Stimulated activated CD4-positive, alpha-beta T cell treated with anti-CD3 and anti-CD28 coated beads, Interleukin-12 subunit alpha, Interleukin-12 subunit beta, amount 100 ng/mL, for 4 hours (primary cell): ENCODE results near the gene RPS23.
A peak's percentile ranks its signal among the peaks of the same experiment; 100 is the strongest.
"Not testable (repeated sequence)": the region's sequence is repeated elsewhere in the genome, so short reads cannot be mapped to it uniquely, and the experiment has no call there.

ENCODE experiments used
- DNase-seq: peaks from one replicate; pipeline ENCODE4 v3.0.0-alpha.2; 2020

The RPS23 gene

DNA sequence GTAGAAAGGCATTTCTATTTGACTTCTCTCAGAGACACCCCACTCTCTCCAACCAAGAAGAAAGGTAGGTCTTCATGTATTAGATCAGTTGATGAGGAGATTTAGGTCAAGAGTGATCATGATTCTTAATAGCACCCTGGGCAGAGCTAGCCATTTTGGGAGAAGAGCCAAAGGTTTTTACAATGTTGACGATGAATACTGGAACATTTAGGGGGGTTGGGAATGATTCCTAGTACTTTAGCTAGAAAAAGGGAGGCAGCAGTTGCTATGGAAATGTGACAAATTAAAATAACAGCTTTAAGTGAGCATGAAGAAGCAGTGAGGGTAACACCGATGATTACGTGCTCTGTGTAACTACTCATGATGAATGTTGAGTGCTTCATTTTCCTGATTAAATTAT lies 9.5 kb upstream of the RPS23 start:
- DNase-seq, result no peak

DNA sequence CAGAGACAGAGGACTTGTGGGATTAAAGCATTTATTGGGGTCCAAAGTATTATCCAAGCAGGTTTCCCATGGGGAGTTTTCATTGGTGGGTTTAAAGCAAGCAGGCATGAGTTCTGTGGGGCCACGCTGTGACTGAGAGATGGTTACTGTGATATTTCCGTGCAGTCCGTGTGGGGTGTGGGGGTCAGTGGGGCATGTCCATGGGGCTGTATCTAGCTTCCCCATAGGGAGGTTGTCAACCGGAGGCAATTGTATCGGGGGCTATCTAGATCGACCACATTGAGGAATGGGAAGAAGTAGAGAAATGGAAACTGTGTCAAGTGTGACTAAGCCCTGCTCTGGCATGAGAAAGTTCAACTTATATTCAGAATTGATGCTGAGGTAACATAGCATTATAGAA lies 7.1 kb upstream of the RPS23 start:
- no peak for DNase-seq

DNA sequence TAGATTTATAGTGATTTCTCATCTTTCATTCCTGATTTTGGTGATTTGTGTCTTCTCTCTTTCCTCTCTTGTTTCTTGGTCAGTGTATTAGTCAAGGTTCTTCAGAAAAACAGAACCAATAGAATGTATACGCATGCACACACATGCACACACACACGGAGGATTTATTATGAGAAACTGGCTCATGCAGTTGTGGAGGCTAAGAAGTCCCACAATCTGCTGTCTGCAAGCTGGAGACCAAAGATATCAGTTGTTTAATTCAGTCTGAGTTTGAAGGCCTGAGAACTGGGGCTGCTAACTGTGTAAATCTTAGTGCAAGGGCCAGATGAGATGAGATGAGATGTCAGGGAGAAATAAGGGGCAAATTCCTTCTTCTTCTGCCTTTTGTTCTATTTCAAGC lies 5.7 kb upstream of the RPS23 start:
- DNase-seq, result no peak

DNA sequence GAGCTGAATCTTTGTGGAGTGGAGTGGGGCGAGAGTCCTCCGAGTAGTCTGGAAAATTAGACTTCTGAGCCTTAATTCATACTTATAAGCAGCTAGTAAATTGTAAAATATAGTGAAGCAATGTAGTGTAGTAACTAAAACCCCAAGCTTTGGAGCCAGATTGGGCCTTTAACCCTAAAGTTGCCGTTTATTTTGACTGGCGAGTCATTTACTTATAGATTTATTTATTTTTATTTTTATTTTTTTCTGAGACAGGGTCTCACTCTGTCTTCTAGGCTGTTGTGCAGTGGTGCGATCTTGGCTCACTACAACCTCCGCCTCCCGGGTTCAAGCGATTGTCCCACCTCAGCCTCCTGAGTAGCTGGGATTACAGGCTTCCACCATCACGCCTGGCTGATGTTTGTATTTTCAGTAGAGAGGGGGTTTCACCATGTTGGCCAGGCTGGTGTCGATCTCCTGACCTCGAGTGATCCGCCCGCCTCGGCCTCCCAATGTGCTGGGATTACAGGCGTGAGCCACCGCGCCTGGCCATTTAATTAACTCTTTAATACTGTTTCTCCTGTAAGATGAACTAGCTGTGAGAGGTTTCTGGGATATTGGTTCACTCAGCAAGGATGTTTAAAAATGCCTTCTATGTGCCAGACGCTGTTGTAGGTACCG lies 687 bp upstream of the RPS23 start:
- no peak for DNase-seq

DNA sequence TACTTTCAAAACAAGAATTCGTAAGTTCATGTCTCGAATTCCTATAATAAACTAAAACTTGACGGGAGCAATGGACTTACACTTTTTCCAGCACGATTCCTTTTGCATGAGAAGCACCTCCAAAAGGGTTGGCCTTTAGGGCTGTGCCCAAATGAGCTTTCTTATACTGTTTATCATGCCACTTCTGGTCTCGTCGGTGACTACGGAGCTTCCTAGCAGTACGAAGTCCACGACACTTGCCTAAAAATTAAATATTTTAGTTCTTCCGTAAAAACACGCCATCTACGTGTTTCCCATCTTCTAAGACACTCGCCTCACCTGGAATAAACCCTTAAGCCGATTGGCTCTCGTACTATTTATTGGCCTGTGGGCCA lies 554 bp downstream of the RPS23 start:
- no peak for DNase-seq

DNA sequence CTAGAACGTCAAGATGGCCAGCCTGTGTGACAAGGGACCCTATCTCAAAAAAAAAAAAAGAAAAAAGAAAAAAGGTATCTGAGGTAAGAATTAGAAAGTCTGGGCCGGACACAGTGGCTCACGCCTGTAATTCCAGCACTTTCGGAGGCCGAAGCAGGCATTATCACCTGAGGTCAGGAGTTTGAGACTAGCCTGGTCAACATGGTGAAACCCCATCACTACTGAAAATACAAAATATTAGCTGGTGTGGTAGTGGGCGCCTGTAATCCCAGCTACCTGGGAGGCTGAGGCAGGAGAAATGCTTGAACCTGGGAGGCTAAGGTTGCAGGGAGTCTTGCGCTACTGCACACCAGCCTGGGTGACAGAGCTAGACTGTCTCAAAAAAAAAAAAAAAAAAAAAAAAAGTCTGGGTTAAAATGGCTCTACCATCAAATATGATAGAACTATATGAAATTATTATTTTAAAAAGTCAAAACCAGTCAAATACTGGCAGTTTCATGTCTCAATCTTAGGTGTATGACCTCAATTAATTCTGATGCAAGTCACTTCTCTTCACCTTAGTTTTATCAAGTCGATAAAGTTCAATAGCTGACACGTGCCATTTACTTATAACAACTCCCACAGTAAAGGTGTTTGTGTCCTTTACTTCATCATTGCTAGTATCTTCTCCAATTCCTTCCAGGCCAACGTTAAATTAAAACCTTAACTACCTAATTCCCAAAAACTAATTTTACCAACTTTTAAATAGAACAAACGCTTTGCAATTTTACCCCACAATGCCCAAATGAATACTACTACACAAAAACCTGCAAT lies 1.1 kb downstream of the RPS23 start:
- no peak for DNase-seq

DNA sequence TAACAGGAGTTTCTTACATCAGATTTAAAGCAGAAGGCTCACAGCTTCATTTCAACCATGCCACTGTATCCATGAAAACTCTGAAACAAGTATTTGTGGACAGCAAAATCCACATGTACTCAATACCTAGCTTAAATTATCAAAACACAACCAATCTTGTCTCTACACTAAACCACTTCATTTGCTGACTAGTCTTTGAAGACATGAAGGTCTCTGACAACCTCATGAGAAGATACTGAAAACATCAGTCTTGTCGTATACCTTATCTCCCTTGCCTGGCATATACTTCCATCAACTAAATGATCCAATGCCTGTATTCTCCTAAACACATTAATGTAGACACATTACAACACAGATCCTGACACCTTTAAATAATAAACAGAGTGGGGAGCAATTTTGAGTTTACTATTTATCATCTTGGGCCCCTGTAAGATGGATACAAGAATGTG lies 2.9 kb downstream of the RPS23 start:
- no peak for DNase-seq

DNA sequence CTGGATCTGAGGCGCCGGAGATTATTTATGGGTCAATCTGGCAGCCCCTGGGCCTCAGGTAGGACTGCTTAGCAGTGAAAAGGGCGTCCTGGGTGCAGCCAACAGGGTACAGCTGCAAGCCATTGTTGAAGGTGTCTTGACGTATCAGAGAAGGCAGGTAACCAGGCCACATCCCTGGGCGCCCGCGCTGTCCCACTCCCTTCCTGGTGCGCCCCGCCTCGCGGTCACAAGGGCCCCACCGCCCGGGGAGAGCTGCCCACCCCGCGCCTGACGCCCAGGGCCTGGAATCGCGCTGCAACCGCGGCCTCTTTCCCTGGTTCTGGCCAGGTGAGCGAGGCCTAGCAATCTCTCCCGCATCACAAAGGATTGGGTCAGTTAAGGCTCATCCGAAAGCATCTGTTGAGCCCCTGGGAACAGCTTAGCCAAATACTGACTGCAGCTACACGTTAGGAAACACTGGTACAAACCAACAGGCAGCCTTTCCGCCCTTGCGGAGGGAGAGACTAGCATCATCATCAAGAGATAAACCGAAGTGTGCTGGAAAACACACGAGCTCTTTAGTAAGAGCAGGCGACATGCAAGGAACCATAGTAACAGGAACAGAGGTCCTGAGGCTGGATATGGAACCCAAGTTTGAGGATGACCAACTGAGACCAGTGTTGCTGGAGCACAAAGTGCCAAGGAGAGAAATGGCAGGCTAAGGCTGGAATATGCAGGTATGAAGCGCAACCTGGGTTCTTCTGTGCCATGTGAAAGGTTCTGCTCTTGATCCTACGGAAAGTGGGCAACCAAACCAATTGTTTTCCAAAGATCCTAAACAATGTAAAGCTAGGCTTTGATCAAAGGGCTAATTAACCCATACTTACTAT lies 3.6 kb downstream of the RPS23 start:
- peak; percentile 14 for DNase-seq

DNA sequence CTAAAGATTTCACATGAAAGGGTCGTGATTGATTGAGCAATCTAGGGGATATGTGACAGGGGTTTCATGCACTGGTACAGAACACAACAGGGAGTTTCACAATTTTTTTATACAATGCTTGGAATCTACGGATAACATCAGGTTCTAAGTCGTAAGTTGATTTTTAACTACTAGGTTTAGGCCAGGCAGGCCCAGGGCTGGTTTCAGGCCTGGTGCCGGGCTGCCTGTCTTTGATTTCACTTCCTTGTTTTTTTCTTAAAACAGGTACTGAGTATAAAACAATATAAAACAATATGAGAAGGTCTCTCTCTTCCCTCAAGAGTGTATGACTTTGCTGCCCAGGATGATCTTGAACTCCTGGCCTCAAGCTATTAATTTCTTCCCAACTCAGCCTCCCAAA lies 4.7 kb downstream of the RPS23 start:
- not testable (repeated sequence) for DNase-seq

DNA sequence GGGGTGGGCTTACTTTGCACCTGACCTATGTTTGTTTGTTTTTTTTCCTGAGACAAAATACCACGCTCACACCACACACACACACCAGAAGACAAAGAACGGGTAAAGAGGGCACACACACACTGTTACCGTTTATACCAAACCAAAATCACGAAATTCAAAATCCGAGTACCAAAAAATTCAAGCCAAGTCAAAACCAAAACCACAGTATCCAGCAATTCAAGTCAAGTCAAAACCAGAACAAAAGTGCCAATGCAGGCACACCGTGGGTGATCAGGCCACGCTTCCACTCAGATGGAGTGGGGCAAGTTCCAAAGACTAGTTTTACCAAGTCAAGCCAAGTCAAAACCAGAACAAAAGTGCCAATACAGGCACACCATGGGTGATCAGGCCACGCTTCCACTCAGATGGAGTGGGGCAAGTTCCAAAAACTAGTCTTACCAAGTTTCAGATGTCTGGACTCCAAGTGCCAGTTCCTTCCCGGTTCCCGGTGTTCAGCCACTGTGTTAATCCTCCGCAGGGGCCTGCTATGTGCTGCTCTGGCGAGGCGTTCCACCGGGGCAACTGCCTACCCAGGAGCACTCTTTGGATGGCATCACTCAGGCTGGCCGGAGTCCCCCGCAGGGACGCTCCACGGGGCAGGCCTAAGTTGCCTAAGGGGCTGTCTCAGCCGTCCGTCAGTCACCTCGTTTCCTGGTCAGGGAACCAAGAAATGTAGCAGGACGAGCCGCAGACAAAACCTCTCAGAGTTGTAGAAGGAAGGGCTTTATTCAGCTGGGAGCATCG lies 5.4 kb downstream of the RPS23 start:
- DNase-seq, result peak; percentile 10

DNA sequence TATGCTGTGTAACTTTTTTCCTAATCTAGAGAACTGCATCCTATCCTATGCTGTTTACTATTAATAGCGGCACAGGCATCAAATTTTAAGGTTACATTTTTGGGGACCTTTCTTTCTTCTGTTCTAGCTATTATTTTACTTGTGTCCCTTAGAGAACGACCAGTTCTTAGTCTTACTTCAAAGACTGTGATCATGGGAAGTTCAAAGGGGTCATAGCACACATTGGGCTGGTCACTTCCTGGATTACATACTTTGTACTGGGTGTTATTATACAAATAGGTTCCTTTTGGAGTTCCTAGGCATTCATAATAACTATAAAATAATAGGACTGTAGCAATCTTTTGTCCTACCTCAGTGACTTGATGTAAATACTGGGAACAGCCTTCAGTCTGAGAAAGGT lies 8.8 kb downstream of the RPS23 start:
- not testable (repeated sequence) for DNase-seq

DNA sequence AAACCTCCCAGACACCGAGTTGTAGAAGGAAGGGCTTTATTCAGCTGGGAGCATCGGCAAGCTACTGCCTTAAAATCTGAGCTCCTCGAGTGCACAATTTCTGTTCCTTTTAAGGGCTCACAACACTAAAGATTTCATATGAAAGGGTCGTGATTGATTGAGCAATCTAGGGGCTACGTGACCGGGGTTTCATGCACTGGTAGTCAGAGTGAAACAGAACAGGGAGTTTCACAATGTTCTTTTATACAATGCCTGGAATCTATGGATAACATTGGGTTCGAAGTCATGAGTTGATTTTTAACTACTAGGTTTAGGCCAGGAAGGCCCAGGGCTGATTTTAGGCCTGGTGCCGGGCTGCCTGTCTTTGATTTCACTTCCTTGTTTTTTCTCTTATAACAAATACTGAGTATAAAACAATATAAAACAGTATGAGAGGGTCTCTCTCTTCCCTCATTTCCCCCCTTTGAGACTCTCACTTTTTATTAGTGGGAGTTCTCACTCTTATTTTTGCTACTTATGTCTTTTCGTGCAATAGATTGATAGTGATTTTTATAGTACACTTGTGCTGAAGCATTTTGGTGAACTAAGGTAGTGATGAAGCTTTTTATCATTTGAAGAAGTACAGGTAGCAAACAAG lies 10.7 kb downstream of the RPS23 start:
- DNase-seq, result not testable (repeated sequence)

DNA sequence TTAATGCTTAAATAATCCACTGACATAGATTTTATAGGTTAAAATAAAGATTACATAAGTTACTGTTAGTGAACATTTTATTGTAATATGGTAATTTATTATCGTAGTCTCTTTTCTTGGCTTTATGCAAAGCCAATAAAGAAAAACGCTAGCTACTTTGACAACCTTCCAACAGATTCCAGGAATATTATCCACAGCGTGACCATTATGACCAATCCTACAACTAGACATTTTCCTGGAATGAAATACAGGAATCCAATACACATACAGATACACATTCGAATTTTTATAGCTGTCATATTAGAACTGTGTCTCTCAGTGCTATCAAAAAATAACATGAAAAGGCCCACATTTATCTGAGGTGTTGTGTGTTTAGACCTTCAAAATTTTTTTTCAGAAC lies 13.1 kb downstream of the RPS23 start:
- no peak for DNase-seq

DNA sequence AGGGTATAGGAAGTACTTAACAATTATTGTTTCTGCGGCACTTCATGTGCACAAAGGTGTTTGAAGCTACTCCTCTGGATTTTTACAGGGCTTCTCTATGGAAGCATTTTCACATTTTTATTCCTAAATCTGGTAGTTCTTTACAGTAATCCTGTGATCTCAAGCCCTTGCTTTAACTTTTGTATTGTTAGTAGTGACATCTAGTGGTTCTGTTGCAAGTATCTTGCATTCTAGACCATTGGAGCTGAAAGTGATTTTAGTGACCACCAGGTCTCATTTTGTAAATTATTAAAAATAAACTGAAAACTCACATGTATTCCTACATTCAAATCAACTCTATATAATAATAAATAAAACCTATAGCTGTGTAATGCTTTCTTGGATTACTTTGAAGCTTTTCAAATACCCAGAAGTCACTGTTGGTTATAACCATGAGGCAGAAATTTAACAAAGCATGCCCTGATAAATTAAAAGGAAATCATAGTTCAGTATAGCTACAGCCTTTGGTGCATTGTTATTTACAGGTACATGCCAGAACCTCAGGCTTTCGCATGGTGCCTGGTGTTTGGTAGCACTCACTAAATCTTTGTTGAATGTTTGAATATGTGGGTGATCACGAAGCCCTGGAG lies 18.9 kb downstream of the RPS23 start:
- no peak for DNase-seq

DNA sequence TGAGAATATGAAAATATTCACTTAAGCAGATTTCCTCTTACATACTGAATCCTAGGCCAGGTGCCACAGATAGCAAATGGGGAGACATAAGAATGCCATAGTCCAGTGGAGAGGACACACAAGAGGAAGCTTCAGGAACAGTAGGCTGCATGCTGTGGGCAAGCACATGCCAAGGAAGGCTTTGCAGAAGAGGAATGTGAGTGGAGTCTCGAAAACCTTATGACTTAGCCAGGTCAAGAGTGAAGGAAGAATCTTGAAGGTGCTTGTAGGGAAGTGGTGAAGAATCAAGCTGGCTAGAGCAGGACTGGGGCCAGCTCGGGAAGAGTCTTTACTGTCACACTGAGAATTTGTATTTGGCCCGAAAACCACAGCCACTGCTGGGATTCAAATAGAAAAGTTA lies 20.4 kb downstream of the RPS23 start:
- DNase-seq, result no peak

DNA sequence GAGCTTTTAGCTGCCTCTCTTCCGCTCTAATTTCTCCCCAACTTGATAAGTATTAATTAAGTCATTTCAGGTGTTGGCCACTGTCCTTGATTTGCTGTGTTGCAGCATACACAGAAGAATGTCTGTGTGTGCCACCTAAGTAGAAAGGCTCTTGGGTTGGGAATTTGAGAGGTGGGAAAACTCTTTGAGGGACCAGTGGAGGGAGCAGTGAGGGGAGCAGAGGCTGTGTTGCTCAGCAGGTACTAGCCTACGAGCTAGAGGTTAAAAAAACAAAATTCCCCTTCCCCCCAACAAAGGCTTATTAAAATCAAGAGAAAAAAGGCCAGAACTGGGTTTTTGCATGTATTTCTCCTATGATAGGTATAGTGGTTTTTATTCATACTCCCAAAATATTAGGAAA lies 20.9 kb downstream of the RPS23 start:
- no peak for DNase-seq

DNA sequence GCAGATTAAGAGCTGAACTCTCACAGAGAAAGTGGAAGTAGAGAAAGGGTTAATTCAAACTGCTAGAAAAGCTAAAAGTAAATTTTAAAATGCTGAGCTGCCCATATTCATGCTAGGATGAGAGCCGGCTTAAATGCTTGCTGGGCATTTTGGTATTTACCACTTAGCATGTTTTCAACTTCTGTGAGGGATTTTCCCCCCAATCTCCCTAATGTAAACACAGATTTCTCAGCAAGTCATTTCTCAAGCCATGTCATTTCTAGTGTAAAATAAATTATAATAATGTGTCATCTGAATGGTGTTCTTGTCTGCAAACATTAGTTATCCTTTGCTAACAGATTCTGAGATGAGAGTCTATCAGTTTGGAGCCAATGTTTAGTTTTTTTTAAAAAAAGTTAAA lies 22.3 kb downstream of the RPS23 start:
- no peak for DNase-seq

DNA sequence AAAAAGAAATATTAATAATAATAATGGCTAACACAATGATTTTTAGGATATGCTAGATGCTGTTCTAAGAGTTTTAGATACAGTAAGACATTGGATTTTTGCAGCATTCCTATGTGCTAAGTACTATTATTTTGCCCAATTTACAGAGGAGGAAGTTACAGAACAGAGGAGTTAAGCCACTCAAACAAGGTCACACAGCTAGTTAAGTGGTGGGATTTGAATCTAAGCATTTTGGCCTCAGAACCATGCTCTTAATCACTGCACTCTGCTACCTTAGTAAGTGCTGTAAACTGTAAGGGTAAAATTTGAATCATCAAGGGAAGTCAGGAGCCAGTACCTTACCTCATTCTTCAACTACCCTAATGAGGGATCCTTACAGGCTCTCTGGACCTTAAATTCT lies 25.4 kb downstream of the RPS23 start:
- no peak for DNase-seq

DNA sequence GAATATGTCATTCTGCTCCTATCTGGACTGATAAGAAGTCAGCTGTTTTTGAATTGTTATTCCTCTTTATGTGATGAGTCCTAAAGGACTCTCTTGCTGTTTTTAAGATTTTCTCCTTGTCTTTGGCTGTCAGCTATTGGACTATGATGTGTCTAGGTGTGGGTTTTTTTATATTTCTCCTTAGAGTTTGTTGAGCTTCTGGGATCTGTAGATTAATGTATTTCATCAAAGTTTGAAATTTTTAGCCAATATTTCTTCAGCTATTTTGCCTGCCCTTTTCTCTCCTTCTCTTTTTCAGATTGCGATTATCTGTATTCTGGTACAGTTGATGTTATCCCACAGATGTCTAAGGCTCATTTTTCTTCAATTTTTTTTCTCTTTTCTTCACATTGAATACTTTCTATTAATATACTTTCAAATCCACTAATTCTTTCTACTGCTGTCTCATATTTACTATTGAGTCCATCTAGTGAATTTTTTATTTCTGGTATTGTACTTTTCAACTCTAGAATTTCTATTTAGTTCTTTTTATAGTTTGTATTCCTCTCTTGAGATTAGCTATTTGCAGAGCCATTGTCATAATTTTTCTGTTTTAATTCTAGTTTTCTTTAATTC lies 31.1 kb downstream of the RPS23 start:
- no peak for DNase-seq

DNA sequence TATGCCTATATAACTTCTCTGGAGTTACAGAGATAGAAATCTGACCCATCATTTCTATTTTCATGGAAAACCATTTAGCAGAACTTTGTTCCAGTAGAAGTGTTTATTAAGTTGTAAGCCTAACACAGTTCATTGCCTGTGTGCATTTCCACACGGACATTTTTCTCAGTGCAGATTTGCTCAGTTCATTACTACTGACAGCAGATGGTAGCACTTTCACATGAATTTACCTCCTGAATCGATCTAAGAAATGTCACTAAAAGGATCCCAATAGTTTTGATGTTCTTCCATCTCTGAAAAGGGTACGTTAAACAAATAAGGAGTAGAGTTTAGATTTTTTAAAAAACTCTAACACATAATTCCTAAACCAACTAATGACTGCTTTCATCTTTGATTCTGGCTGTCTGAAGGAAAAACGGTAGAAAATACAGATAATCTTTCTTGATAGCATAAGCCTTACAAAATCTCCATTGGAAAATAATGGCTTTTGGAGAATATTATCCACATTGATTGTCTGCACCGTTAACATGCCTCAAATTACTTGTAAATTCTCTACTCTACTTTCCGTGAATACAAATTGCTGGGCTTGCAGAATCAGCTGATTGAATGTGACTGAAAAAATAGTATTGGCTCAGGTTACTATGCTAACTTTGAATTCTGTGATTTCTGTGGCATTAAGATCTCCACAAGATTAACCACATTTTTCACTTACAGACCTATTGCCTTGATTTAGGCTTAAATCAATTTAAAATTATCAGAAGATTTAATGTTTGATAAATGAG lies 33.1 kb downstream of the RPS23 start:
- DNase-seq, result no peak

DNA sequence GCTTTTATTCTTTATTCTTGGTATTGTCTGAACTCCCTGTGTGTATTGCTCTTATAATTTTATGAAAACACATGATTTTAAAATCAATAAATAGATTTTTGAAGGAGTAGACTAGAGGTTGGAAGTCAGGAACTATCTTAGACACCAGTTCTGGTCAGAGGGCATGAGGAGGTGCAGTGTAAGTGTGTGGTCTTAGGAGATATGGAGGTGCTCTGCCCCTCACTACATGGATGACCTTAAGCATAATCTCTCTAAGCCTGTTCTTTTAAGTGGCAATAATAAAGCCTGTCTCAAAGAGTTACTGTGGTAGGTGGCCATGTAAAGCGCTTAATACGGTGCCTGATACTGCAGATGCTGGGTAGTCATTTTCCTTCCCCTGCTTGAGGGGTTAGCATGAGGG lies 34.0 kb downstream of the RPS23 start:
- no peak for DNase-seq
